ENCODE data around the gene C5orf46.

DNA sequence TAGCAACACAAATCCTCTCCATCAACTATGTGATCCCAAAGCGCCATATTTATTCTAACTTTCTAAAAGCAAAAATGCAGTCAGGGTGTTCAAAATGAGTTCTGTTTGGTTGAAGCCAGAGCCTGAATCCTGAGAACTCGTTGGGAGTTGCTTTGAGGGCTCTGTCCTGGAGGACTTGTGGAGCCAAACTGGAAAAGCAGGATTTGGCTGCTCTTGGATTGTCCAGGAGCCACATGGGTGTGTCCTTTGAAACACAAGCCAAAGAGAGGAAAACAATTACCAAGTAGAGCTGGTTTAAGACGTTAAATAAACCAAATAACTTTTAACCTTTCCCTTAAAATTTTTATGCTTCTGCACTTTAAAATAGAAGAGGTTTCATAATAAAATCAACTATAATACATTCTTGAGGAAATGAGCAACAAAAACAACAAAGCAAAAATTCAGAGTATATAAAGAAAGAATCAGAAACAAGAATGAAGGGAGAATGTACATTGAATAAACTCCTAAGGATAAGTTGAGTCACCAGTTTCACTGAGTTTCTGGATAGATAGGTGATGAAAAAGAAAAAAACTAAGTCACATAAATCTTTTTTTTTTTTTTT, 13.5 kb downstream of the C5orf46 start:
- TF ChIP-seq, protein P1, sequence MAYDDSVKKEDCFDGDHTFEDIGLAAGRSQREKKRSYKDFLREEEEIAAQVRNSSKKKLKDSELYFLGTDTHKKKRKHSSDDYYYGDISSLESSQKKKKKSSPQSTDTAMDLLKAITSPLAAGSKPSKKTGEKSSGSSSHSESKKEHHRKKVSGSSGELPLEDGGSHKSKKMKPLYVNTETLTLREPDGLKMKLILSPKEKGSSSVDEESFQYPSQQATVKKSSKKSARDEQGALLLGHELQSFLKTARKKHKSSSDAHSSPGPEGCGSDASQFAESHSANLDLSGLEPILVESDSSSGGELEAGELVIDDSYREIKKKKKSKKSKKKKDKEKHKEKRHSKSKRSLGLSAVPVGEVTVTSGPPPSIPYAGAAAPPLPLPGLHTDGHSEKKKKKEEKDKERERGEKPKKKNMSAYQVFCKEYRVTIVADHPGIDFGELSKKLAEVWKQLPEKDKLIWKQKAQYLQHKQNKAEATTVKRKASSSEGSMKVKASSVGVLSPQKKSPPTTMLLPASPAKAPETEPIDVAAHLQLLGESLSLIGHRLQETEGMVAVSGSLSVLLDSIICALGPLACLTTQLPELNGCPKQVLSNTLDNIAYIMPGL (CRISPR knock-in tag; IDR thresholded peaks at IDR 0.05): no peak
- TF ChIP-seq, protein P2, sequence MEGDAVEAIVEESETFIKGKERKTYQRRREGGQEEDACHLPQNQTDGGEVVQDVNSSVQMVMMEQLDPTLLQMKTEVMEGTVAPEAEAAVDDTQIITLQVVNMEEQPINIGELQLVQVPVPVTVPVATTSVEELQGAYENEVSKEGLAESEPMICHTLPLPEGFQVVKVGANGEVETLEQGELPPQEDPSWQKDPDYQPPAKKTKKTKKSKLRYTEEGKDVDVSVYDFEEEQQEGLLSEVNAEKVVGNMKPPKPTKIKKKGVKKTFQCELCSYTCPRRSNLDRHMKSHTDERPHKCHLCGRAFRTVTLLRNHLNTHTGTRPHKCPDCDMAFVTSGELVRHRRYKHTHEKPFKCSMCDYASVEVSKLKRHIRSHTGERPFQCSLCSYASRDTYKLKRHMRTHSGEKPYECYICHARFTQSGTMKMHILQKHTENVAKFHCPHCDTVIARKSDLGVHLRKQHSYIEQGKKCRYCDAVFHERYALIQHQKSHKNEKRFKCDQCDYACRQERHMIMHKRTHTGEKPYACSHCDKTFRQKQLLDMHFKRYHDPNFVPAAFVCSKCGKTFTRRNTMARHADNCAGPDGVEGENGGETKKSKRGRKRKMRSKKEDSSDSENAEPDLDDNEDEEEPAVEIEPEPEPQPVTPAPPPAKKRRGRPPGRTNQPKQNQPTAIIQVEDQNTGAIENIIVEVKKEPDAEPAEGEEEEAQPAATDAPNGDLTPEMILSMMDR (IDR thresholded peaks at IDR 0.05): no peak
- TF ChIP-seq SP1 (CRISPR knock-in tag; conservative IDR thresholded peaks at IDR 0.05) (no peak), GTF2I (CRISPR knock-in tag; conservative IDR thresholded peaks at IDR 0.05) (no peak), TP53 (CRISPR knock-in tag; IDR thresholded peaks at IDR 0.05) (no peak), SOX15 (CRISPR knock-in tag; IDR thresholded peaks at IDR 0.05) (no peak), ZBTB21 (CRISPR knock-in tag; IDR thresholded peaks at IDR 0.05; ENCODE audit: borderline replicate concordance) (no peak), RELA (CRISPR knock-in tag; IDR thresholded peaks at IDR 0.05; ENCODE audit: borderline replicate concordance) (no peak)
- TF ChIP-seq, protein P3, sequence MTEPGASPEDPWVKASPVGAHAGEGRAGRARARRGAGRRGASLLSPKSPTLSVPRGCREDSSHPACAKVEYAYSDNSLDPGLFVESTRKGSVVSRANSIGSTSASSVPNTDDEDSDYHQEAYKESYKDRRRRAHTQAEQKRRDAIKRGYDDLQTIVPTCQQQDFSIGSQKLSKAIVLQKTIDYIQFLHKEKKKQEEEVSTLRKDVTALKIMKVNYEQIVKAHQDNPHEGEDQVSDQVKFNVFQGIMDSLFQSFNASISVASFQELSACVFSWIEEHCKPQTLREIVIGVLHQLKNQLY (CRISPR knock-in tag; IDR thresholded peaks at IDR 0.05): no peak
- TF ChIP-seq, protein P4, sequence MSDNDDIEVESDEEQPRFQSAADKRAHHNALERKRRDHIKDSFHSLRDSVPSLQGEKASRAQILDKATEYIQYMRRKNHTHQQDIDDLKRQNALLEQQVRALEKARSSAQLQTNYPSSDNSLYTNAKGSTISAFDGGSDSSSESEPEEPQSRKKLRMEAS (CRISPR knock-in tag; IDR thresholded peaks at IDR 0.05): no peak
- TF ChIP-seq, protein P5, sequence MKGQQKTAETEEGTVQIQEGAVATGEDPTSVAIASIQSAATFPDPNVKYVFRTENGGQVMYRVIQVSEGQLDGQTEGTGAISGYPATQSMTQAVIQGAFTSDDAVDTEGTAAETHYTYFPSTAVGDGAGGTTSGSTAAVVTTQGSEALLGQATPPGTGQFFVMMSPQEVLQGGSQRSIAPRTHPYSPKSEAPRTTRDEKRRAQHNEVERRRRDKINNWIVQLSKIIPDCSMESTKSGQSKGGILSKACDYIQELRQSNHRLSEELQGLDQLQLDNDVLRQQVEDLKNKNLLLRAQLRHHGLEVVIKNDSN (CRISPR knock-in tag; IDR thresholded peaks at IDR 0.05): no peak
- TF ChIP-seq, protein P6, sequence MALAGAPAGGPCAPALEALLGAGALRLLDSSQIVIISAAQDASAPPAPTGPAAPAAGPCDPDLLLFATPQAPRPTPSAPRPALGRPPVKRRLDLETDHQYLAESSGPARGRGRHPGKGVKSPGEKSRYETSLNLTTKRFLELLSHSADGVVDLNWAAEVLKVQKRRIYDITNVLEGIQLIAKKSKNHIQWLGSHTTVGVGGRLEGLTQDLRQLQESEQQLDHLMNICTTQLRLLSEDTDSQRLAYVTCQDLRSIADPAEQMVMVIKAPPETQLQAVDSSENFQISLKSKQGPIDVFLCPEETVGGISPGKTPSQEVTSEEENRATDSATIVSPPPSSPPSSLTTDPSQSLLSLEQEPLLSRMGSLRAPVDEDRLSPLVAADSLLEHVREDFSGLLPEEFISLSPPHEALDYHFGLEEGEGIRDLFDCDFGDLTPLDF (CRISPR knock-in tag; IDR thresholded peaks at IDR 0.05): no peak

Data from WTC11 (cell line).